IgD-negative memory B cell (primary cell): ENCODE results near the gene ZDHHC11B. TPM values are rescaled to one million over a fixed set of nuclear protein-coding genes. Genes with fewer than 3 reads are reported as not detected.
"Not testable (repeated sequence)": the region's sequence is repeated elsewhere in the genome, so short reads cannot be mapped to it uniquely, and the experiment has no call there.

Source experiments
- H3K27ac Mint-ChIP-seq, 3 donors: one replicate each; pipeline ENCODE4 v1.8.0; 2020 to 2022; ENCODE audit warnings: mild to moderate bottlenecking in 3 of 3, mixed read lengths in 3 of 3, moderate library complexity in 1 of 3
- H3K27me3 Mint-ChIP-seq: one replicate; pipeline ENCODE4 v1.8.0; 2021; ENCODE audit warnings: mixed read lengths
- H3K36me3 Mint-ChIP-seq: one replicate; pipeline ENCODE4 v1.8.0; 2020; ENCODE audit warnings: mild to moderate bottlenecking, mixed read lengths
- H3K4me1 Mint-ChIP-seq, 3 donors: one replicate each; pipeline ENCODE4 v1.8.0; 2020 to 2022; ENCODE audit warnings: mixed read lengths in 3 of 3, mild to moderate bottlenecking in 1 of 3
- H3K4me3 Mint-ChIP-seq, 4 donors: one replicate each; pipeline ENCODE4 v1.8.0; 2020 to 2022; ENCODE audit warnings: mild to moderate bottlenecking in 4 of 4, mixed read lengths in 4 of 4, moderate library complexity in 3 of 4
- H3K9me3 Mint-ChIP-seq, 3 donors: one replicate each; pipeline ENCODE4 v1.8.0; 2020 to 2021; ENCODE audit warnings: mixed read lengths in 3 of 3, mild to moderate bottlenecking in 1 of 3
- polyA plus RNA-seq: library from polyadenylated mRNA; unstranded; fragments of 300-500 nt; fragmentation: Illumina TruSeq; gene quantifications from one replicate; pipeline ENCODE4 v1.2.3, GENCODE V29; 2021

The ZDHHC11B gene
- polyA plus RNA-seq, 1 donor from 2014 or later = not detected

GRCh38 chr5:732754-733454 lies 51.6 kb downstream of the ZDHHC11B start:
- H3K4me3 Mint-ChIP-seq, H3K36me3 Mint-ChIP-seq, H3K4me1 Mint-ChIP-seq, H3K9me3 Mint-ChIP-seq: not testable (repeated sequence)
- Mint-ChIP-seq H3K27ac (peak overlapping the region in 1 of 3 donors; percentile 28), H3K27me3 (peaks cover 12% of the 10 kb centered on the region)

- not testable (repeated sequence) for H3K27ac Mint-ChIP-seq, H3K4me3 Mint-ChIP-seq, H3K36me3 Mint-ChIP-seq, H3K9me3 Mint-ChIP-seq, H3K4me1 Mint-ChIP-seq
- H3K27me3 Mint-ChIP-seq = peaks cover 12% of the 10 kb centered on the region
Observed at GRCh38 chr5:729225-729624, 55.3 kb downstream of the ZDHHC11B start.

GRCh38 chr5:727087-727486 lies 57.4 kb downstream of the ZDHHC11B start:
- H3K27me3 Mint-ChIP-seq, H3K36me3 Mint-ChIP-seq, H3K4me3 Mint-ChIP-seq: not testable (repeated sequence)

GRCh38 chr5:723865-724264 lies 60.7 kb downstream of the ZDHHC11B start:
- not testable (repeated sequence) for H3K36me3 Mint-ChIP-seq, H3K4me3 Mint-ChIP-seq, H3K27ac Mint-ChIP-seq, H3K4me1 Mint-ChIP-seq, H3K27me3 Mint-ChIP-seq
- peaks cover 3 to 18% (median 7%) of the 10 kb centered on the region in 3 donors for H3K9me3 Mint-ChIP-seq

More at GRCh38 chr5:727087-727486, 57.4 kb downstream of the ZDHHC11B start:
- H3K4me1 Mint-ChIP-seq, H3K27ac Mint-ChIP-seq, H3K9me3 Mint-ChIP-seq: not testable (repeated sequence)

GRCh38 chr5:723309-723708 lies 61.2 kb downstream of the ZDHHC11B start:
- H3K36me3 Mint-ChIP-seq, H3K27me3 Mint-ChIP-seq: not testable (repeated sequence)

GRCh38 chr5:719379-719778 lies 65.2 kb downstream of the ZDHHC11B start:
- peaks cover 3 to 25% (median 15%) of the 10 kb centered on the region in 3 donors for H3K9me3 Mint-ChIP-seq
- not testable (repeated sequence) for H3K36me3 Mint-ChIP-seq, H3K4me1 Mint-ChIP-seq, H3K27me3 Mint-ChIP-seq, H3K27ac Mint-ChIP-seq, H3K4me3 Mint-ChIP-seq

More at GRCh38 chr5:723309-723708, 61.2 kb downstream of the ZDHHC11B start:
- H3K4me1 Mint-ChIP-seq, H3K27ac Mint-ChIP-seq, H3K4me3 Mint-ChIP-seq: not testable (repeated sequence)
- H3K9me3 Mint-ChIP-seq = peaks cover 3 to 22% (median 11%) of the 10 kb centered on the region in 3 donors

- no peak overlapping the region for H3K4me3 Mint-ChIP-seq
Observed at GRCh38 chr5:717143-717542, 67.4 kb downstream of the ZDHHC11B start.

GRCh38 chr5:716740-717139 lies 67.8 kb downstream of the ZDHHC11B start:
- not testable (repeated sequence) for H3K36me3 Mint-ChIP-seq, H3K4me3 Mint-ChIP-seq, H3K27me3 Mint-ChIP-seq, H3K4me1 Mint-ChIP-seq, H3K27ac Mint-ChIP-seq
- H3K9me3 Mint-ChIP-seq = peaks cover 3 to 25% (median 15%) of the 10 kb centered on the region in 3 donors

More at GRCh38 chr5:717143-717542, 67.4 kb downstream of the ZDHHC11B start:
- Mint-ChIP-seq H3K4me1 (peaks cover 0 to 2% (median 0%) of the 10 kb centered on the region in 3 donors), H3K27ac (no peak overlapping the region), H3K36me3 (no peaks in the 10 kb centered on the region), H3K9me3 (peaks cover 3 to 25% (median 15%) of the 10 kb centered on the region in 3 donors), H3K27me3 (peaks cover 9% of the 10 kb centered on the region)

- H3K36me3 Mint-ChIP-seq, H3K4me3 Mint-ChIP-seq, H3K27ac Mint-ChIP-seq, H3K27me3 Mint-ChIP-seq, H3K4me1 Mint-ChIP-seq: not testable (repeated sequence)
- H3K9me3 Mint-ChIP-seq = peaks cover 2 to 24% (median 15%) of the 10 kb centered on the region in 3 donors
Observed at GRCh38 chr5:715636-716035, 68.9 kb downstream of the ZDHHC11B start.

- H3K27me3 Mint-ChIP-seq, H3K4me3 Mint-ChIP-seq, H3K4me1 Mint-ChIP-seq, H3K36me3 Mint-ChIP-seq, H3K27ac Mint-ChIP-seq: not testable (repeated sequence)
- peaks cover 0 to 17% (median 14%) of the 10 kb centered on the region in 3 donors for H3K9me3 Mint-ChIP-seq
Observed at GRCh38 chr5:714215-715118, 70.1 kb downstream of the ZDHHC11B start.

- H3K36me3 Mint-ChIP-seq, H3K27me3 Mint-ChIP-seq, H3K4me1 Mint-ChIP-seq, H3K27ac Mint-ChIP-seq, H3K4me3 Mint-ChIP-seq: not testable (repeated sequence)
- H3K9me3 Mint-ChIP-seq = peaks cover 0 to 11% (median 10%) of the 10 kb centered on the region in 3 donors
Observed at GRCh38 chr5:713686-714085, 70.8 kb downstream of the ZDHHC11B start.

- not testable (repeated sequence) for H3K27me3 Mint-ChIP-seq, H3K4me3 Mint-ChIP-seq, H3K27ac Mint-ChIP-seq, H3K4me1 Mint-ChIP-seq, H3K9me3 Mint-ChIP-seq, H3K36me3 Mint-ChIP-seq
Observed at GRCh38 chr5:708848-709517, 75.5 kb downstream of the ZDHHC11B start.

- H3K9me3 Mint-ChIP-seq = not testable (repeated sequence)
Observed at GRCh38 chr5:708374-708773, 76.2 kb downstream of the ZDHHC11B start.

GRCh38 chr5:706127-706526 lies 78.4 kb downstream of the ZDHHC11B start:
- not testable (repeated sequence) for H3K9me3 Mint-ChIP-seq, H3K4me1 Mint-ChIP-seq, H3K36me3 Mint-ChIP-seq, H3K27ac Mint-ChIP-seq, H3K4me3 Mint-ChIP-seq, H3K27me3 Mint-ChIP-seq

More at GRCh38 chr5:708374-708773, 76.2 kb downstream of the ZDHHC11B start:
- not testable (repeated sequence) for H3K27me3 Mint-ChIP-seq, H3K4me1 Mint-ChIP-seq, H3K36me3 Mint-ChIP-seq, H3K4me3 Mint-ChIP-seq, H3K27ac Mint-ChIP-seq
